ENCODE results near the gene PEA15. TPM values are rescaled to one million over a fixed set of nuclear protein-coding genes. Genes with fewer than 3 reads are reported as not detected.

Gene PEA15
- total and polyA plus RNA-seq, 2 of the 8 experiments (the other 6 are each of a cell fraction or from before 2014, with no cell fraction given): 71.3 to 75.1 TPM

DNA sequence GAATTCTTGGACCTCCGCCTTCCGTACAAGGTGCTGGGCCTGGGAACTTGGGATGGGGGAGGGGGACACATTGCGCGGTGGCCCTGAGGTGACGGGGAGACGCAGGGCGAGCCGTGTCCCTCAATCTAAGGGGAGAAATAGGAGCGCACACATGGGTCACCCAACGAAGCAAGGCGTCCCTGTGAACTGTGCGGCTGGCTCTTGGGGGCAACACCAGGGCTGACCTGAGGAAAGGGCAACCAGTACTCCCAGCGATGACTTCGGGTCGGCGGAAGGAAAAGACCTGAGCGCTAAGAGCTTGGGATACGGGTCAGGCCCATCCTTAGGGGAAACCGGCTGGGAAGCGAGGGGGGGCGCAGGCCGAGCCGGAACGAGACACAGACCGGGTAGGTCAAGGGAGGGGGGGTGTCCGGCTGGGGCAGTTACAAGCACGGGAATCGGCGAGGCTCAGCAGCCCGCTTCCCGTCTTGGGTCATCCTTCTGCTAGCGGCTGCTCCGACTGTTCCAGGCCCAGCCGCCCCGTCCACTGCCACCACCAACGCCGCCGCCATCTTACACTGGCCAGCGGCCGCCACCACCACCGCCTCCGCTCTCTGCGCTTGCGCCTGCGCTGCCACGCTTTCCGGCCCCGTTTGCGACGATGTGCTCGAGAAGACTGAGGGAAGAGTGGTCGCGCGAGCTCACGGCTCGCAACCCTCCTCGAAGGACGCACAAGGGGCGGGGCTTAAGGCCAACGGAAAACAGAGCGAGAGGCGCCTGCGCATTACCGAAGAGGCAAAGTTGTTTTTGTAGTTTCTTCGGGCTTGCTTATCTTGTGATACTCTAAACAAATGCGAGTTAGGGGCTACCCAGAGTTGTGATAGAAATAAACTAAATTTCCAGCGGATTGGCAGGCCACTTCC, 57.0 kb downstream of the PEA15 start, which contains the start of gene DCAF8:
Gene DCAF8 (minus strand): TSS at position 657 of the 902 bp plus-strand sequence. CDS start 18,541 bp downstream, outside the sequence.
- peak within 1 kb of the TSS; percentile 69 for H2BK120ac ChIP-seq (replicated peaks; ENCODE audit: low read depth, low read length)
- no peaks in the 10 kb centered on the region for H3K36me3 ChIP-seq (ENCODE audit: control insufficient read depth in 2 of 4, insufficient read depth in 4 of 4, low read length in 3 of 4)
- peak within 1 kb of the TSS; percentile 65 to 89 for H3K4me2 ChIP-seq (ENCODE audit: insufficient read depth in 1 of 2, low read depth in 2 of 2, low read length in 2 of 2)
- H3K27me3 ChIP-seq (replicated peaks in 1 of 4; ENCODE audit: control insufficient read depth in 3 of 4, extremely low read depth in 1 of 4, insufficient read depth in 3 of 4, low read length in 3 of 4): no peaks in the 10 kb centered on the region
- WGBS, 2 experiments (ENCODE audit: extremely low coverage in 1 of 2, insufficient coverage in 1 of 2, insufficient read length in 1 of 2, insufficient replicate concordance in 2 of 2, low coverage in 1 of 2, low lambda C conversion rate in 2 of 2, missing lambda C conversion rate in 1 of 2): 1% methylated on average over 67 of the region's 67 CpGs; no CpG with 5 or more reads in 1 of the 2 experiments
- peak within 1 kb of the TSS; percentile 97 for H3K18ac ChIP-seq (ENCODE audit: extremely low read depth, low read length)
- peak; percentile 92 to 98 for DNase-seq (ENCODE audit: low read depth in 1 of 2, low spot score in 2 of 2)
- peak; percentile 52 for FAIRE-seq
- H4K8ac ChIP-seq (ENCODE audit: extremely low read depth, insufficient read depth, low read length): peak within 1 kb of the TSS; percentile 99
- ChIA-PET CTCF (ENCODE audit: partially characterized antibody) (interaction anchor here (0.6 to 4.2 kb wide), 5 partner anchors 10 to 1221 kb away, joined by 3 to 28 read pairs (median 3); no protein-coding TSS in a partner anchor), POLR2A (ENCODE audit: partially characterized antibody) (interaction anchor here (0.6 to 7.6 kb wide), 33 partner anchors 9 to 413 kb away, joined by 3 to 58 read pairs (median 4); partner anchors contain the start of genes IGSF8 and PEX19)
- no peak within 1 kb of the TSS for H2BK20ac ChIP-seq (ENCODE audit: low read length)
- peaks cover 5 to 48% of the 10 kb centered on the region in 2 experiments; a peak in 3 of 4 replicates for H3K79me2 ChIP-seq (ENCODE audit: control insufficient read depth in 1 of 2, insufficient read depth in 2 of 2, low read length in 2 of 2)
- peak within 1 kb of the TSS; percentile 89; the same call in 1 of the 2 replicates for H2AK5ac ChIP-seq (ENCODE audit: low read depth, low read length)
- no peaks in the 10 kb centered on the region for H4K20me1 ChIP-seq (replicated peaks in 1 of 2; ENCODE audit: control insufficient read depth in 1 of 2, insufficient read depth in 2 of 2, low read length in 2 of 2)
- H3K27ac ChIP-seq (ENCODE audit: low read depth, low read length): peak within 1 kb of the TSS; percentile 97
- H2BK15ac ChIP-seq (ENCODE audit: low read length): peak within 1 kb of the TSS; percentile 92; the same call in 1 of the 2 replicates
- H3K14ac ChIP-seq (ENCODE audit: insufficient read length): no peak within 1 kb of the TSS
- peak within 1 kb of the TSS; percentile 91 to 99 (median 96) for H3K4me3 ChIP-seq (ENCODE audit: extremely low read depth in 1 of 4, insufficient read depth in 2 of 4, low read depth in 3 of 4, low read length in 4 of 4)
- peak within 1 kb of the TSS; percentile 96 for H3K56ac ChIP-seq (replicated peaks; ENCODE audit: insufficient read length, low read depth, low read length)
- H2BK5ac ChIP-seq (ENCODE audit: low read depth, low read length): peak within 1 kb of the TSS; percentile 100
- H3K23ac ChIP-seq (ENCODE audit: insufficient read length): no peak within 1 kb of the TSS
- H3K9me3 ChIP-seq (ENCODE audit: insufficient read depth in 2 of 2, low read depth in 1 of 2, low read length in 1 of 2): no peaks in the 10 kb centered on the region
- H4K5ac ChIP-seq (ENCODE audit: insufficient read length, low read depth, low read length): peak within 1 kb of the TSS; percentile 95
- H3K4me1 ChIP-seq (replicated peaks in 1 of 4; ENCODE audit: control insufficient read depth in 3 of 4, insufficient read depth in 4 of 4, low read length in 3 of 4): peaks cover 2 to 13% (median 5%) of the 10 kb centered on the region in 4 experiments; a peak in 6 of 7 replicates
- peak within 1 kb of the TSS; percentile 97 to 99 (median 98) for H3K9ac ChIP-seq (replicated peaks in 1 of 4; ENCODE audit: extremely low read depth in 1 of 4, low read depth in 3 of 4, low read length in 3 of 4)
- peak within 1 kb of the TSS; percentile 94 for H2AFZ ChIP-seq (ENCODE audit: low read length)
- H3K4ac ChIP-seq (replicated peaks; ENCODE audit: insufficient read length, low read depth, low read length): peak within 1 kb of the TSS; percentile 99
- no peaks in the 10 kb centered on the region; the same call in 1 of the 2 replicates for H3K79me1 ChIP-seq (ENCODE audit: low read depth, low read length)
- peak within 1 kb of the TSS; percentile 94 for H4K91ac ChIP-seq (replicated peaks; ENCODE audit: insufficient read length, low read length)
- H3K23me2 ChIP-seq (ENCODE audit: low read depth, low read length): 0 out of 2 replicates have a peak, but pooled peaks cover 2% of the 10 kb centered on the region
- peak within 1 kb of the TSS; percentile 96; the same call in 1 of the 2 replicates for H2BK12ac ChIP-seq (ENCODE audit: low read depth, low read length)
- peak; percentile 53; the same call in 1 of the 2 replicates for TF ChIP-seq KDM1A (IDR thresholded peaks at IDR 0.05; ENCODE audit: borderline replicate concordance, low read length)
- TF ChIP-seq SAP30 (IDR thresholded peaks at IDR 0.05; ENCODE audit: insufficient read depth, insufficient replicate concordance, low read length): peak; percentile 92
- TF ChIP-seq KDM5A (IDR thresholded peaks at IDR 0.05; ENCODE audit: low read length): peak; percentile 53; the same call in 1 of the 2 replicates
- peak; percentile 96 for TF ChIP-seq ASH2L (IDR thresholded peaks at IDR 0.05; ENCODE audit: low read length)
- peak; percentile 22; the same call in 1 of the 2 replicates for TF ChIP-seq EGR1 (IDR thresholded peaks at IDR 0.05; ENCODE audit: borderline replicate concordance, low read depth, low read length)
- TF ChIP-seq POLR2AphosphoS5 (IDR thresholded peaks at IDR 0.05; ENCODE audit: low read depth, low read length): peak; percentile 97
